ENCODE measurements around the gene FADS2.

The FADS2 gene

DNA sequence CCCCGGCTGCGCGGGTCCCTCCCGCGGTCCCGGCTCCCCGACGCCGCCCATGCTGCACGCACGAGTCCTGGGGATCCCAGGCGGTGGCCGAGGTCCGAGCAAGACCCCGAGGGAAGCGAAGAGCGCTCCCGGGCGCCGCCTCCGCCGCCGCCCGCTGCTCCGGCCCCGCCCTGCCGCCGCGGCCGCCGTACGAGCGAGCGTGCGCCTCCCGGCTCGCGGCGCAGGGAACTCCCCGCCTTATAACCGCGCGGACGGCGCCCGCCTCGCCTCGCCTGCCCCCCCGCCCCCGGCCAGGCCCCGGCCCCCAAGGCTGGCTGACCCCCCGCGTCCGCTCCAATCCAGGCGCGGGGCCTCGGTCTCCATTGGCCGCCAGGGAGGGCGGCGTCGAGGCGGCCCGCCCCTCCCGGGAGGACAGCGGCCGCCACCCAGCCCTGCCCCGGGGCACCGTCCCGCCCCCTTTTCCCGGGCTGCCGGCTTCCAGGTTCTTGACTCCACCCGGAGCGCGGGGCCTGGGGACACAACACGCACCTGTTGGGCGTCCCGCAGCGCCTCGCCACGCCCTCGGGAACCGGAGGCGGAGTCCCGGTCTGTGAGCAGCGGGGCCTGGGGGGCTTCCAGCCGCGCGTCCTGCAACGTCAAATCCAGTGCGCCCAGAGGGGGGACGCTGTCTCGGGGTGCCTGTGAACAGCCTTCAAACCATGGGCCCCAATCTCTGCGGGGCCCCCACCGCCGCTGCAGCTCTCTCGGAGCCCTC, 63.4 kb downstream of the FADS2 start, which contains the start of gene FADS3:
FADS3 (minus strand) TSS at position 215 of the 754 bp plus-strand sequence; CDS start at position 51, 164 bp downstream.
- no peak for DNase-seq

DNA sequence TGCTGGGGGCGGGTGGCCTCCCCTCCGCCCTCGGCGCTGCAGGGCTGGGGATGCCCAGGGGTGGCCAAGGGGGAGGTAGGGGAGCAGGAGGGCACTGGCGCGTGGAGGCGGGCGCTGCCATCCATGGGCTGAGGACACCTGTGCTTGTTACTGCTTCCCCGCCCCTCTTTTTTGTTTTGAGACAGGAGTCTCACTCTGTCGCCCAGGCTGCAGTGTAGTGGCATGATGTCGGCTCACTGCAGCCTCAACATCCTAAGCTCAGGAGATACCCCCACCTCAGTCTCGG, 63.9 kb downstream of the FADS2 start:
- DNase-seq = no peak

DNA sequence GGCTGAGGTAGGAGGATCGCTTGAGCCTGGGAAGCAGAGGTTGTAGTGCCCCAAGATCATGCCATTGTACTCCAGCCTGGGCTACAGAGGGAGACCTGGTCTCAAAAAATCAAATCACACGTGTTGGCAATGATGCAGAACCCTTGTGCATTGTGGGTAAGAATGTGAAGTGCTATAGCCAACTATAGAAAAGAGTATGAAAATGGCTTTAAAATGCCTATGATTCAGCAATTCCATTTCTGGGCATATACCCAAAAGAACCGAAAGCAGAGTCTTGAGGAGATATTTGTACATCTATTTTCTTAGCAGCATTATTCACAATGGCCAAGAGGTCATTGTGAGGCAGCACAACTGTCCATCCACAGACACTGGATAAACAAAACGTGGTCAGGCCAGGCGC, 65.9 kb downstream of the FADS2 start:
- no peak for DNase-seq

DNA sequence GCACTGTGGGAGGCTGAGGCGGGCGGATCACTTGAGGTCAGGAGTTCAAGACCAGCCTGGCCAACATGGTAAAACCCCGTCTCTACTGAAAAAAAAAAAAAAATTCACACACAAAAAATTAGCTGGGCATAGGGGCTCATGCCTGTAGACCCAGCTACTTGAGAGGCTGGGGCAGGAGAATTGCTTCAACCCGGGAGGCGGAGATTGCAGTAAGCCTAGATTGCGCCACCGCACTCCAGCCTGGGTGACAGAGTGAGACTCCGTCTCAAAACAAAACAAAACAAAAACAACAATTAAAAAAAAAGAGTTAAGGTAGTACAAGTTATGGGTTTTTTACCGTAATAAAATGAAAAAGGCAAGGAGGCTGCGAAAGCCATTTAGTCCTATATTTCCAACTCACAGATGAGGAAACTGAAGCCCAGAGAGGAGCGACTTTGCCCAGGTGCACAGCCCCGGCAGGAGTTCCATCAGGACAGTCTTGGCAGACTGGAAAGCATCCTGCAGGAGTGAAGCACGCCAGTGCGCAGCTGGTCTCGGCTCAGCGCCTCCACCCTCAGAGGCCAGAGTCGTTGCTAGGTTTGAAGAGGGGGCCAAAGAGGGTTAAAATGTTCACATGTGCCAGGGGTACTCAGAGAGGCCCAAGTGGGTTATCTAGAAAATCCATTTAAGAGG, 67.1 kb downstream of the FADS2 start:
- no peak for DNase-seq

DNA sequence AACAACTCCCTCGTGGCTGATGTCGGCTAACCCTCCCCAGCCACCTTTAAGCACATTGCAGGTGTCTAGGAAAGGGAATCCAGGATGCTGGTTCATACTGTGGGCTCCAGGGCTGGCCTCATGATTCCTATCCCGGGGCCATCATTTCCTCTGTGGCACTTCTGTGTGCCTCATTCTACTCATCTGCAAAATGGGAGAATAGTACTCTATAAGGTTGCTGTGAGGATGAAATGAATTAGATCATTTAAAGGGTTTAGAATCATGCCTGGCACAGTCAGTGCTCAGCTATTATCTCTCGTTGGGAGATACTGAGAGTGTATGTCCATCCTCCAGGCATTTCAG, 67.6 kb downstream of the FADS2 start:
- no peak for DNase-seq

DNA sequence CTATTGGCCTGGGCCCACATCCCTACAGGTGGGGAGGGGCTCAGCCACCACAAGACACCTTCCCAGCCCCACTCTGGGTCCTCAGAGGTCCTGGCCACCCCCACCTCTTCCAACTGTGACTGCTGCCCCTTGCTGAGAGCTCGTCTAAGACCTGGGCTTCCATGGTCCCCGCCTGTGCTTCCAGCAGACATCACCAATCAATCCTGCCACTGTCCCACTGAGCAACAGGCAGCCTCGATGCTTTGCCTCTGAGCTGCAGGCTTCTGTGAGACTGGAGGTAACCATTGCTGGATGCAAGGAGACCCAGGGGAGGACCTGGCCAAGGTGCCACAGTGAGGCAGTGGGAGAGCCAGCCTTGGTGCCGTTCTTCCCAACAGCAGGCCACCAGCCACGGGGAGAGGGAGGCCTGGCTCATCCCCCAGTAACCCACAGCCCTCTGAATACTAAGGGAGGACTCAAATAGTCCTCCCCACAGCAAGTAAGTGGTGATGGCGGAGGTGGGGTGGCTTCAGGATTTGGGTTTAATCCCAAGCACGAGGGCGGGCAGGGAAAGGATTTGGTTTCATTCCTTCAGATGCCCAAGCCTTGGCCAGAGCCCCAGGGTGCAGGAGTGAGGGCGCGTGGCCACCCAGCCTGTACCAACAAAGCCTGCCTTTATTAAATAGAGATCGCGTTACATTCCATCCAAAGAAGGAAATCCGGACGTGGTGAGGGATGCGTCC, 68.7 kb downstream of the FADS2 start:
- DNase-seq = no peak

DNA sequence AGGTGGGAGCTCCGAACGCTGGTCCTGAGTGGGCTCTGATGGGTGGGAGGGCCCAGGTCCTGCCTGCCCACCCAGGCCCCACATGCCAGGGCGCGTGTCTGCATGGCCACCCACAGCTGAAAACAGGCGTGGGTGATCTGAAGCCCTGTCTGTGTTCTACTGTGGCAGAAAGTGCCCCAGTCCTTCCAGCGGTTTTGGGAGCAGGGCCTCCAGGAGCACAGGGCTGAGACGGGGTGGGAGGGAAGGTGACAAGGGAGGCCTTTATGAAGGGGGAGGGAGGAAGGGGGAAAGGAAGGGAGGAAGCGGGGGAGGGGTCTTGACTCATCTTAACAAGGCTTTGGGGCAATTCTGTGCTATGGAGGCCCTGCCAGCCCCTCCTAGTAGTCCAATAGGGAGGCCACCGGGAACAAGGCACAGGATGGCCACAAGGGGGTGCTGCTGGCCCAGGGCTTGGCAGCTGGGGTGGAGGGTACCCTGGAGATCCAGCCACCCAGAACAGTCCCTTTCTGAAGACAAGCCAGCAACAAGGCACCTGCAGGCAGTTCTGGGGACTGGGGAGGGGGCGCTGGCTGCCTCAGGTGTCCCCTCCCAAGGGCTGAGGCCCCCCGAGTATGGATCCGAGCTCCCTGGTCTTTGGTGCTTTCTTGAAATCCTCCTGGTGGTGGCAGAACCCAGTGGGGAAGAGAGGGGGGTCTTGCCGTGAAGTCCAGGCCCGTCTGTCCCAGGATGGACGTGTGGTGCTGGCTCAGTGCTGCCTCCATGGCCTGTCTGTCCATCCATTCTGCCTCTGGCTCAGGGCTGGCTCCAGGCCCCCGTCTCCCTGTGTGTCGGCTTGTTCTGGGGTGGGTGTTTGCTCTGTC, 69.5 kb downstream of the FADS2 start:
- DNase-seq = peak; percentile 15

DNA sequence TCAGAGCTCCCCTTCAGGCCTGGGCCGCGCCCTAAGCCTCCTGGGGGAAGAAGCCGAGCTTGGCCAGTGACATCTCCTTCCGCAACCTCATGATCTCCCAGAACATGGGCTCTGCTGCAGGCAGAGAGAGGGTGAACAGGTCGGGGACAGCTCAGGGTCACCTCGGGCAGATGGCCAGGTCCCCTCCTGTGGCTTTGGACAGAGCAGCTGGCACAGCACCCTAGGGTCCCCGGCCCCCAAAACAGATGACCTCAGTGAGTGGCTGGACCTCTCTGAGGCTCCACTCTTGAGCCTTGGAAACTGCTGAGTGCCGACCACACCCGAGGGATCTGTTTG, 70.1 kb downstream of the FADS2 start:
- no peak for DNase-seq

DNA sequence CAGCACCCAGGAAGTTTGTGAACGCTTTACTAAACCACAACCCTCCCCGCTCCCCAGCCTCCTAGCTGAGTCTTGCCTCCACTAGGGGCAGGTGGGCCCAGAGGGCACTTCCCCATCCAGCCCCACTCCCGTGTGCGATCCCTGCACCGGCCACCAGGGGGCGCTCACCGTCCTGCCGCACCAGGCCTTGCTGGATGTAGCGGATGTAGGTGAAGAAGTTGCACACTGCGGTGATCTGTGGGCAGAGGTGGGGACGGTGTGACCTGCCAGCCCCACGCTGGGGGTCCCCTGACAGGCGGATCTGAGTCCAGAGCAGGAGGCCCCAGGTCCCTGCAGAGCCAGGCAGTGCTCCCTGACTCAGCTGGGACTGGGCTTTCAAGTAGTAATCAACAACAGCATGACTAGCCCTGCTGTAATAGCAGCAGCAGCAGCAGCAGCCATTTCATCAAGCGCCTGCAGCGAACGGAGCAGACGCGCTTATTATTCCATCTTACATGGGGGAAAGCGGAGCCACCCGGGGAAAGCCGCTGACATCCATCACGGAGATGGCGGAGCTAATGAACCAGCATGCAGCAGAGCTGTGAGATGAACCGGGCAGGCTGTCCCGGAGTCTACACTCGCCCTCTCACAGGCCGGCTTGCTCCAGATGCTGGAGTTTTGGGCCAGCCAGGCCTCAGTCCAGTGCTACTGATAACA, 71.2 kb downstream of the FADS2 start:
- peak; percentile 23 for DNase-seq

DNA sequence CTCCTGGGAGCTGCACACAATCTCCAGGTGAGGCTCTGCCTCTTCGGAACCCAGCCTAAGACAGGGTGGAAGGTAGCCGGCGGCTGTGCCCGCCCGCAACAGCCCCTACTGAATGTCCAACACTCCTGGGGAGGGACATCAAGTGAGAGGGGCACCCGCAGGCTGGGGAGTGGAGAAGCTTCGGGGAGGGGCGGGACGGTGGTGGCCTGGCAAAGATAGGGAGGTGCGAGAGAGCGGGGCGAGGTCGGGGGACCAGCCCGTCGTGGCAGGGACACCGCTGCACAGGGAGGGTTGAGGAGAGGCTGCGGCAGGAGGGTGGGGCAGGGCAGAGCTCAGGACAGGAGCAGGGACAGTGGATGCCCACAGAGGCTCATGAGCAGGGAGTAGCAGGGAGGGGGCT, 72.2 kb downstream of the FADS2 start:
- no peak for DNase-seq

DNA sequence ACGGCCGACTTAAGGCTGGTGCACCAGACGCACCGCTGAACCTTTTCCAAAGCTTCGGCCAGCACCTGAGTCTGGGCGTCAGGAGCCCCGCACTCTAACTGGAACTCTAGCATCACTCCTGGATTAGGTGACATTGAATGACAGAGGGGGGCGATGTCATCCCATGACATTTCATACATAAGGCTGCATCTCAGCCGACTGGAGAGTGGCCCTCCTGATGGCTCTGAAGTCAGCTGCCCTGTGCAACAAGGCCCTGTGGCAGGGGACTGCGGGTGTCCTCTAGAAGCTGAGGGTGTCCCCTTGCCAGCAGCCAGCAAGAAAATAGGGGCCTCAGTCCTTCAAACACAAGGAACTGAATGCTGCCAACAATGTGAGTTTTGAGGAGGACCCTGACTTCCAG, 73.3 kb downstream of the FADS2 start:
- no peak for DNase-seq

DNA sequence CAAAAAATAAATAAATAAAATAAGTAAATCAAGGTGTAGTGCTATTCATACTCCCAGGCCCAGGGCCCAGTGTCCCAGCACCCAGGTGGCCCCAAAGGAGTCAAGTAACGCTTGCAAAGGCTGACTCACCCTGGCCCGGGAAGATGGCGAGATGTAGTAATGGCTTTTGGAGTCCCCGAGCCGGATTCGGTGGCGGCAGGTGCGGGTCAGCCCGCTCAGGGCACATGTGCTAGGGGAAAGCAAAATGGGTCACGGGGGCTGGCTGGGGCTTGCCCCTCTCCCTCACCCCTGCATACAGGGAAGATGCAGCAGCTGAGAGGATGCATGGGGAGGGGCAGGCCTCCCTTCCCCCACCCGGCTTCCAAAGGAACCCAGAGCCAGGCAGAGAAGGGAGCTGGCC, 74.2 kb downstream of the FADS2 start:
- DNase-seq = no peak

DNA sequence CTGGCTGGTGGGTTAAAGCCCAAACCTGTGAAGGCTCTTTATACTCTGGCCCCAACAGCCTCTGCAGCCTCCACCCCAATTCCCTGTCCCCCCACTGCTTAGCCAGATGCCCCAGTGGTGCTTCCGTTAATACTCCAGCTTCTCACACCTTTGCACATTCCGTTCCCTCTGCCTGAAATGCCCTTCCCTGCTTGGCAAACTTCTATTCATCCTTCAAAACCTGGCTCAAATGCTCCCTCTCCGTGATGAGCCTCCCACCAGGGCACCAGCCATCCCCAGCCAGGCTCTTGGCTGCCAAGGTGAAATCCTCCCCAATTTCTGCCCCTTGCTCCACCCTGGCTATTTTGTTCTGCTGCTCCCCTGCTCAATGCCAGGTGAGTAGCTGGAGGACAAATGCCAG, 75.7 kb downstream of the FADS2 start:
- no peak for DNase-seq

DNA sequence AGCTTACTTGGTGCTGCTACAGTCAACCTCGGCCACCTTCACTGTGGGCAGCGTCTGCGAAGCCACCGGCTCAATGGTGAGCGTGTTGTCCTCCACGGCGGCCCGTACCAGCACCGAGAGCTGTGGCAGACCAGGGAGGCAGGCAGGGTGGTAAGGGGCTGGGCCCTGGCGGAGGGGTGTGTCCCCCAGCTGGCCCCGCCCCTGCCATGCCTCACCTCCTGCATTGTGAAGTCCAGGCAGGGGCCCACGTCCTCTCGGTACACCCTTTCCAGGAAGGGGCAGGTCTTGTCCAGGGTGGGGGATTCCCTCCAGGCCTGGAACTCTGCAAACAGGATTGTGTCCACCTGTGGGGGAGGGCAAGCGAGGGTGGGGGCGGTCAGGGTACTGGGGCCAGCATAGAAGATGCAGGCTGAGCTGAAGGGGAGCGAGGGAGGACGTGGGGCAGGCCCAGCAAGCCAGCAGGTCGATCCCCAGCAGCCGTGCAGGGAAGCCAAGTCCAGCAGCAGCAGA, 76.5 kb downstream of the FADS2 start:
- no peak for DNase-seq

DNA sequence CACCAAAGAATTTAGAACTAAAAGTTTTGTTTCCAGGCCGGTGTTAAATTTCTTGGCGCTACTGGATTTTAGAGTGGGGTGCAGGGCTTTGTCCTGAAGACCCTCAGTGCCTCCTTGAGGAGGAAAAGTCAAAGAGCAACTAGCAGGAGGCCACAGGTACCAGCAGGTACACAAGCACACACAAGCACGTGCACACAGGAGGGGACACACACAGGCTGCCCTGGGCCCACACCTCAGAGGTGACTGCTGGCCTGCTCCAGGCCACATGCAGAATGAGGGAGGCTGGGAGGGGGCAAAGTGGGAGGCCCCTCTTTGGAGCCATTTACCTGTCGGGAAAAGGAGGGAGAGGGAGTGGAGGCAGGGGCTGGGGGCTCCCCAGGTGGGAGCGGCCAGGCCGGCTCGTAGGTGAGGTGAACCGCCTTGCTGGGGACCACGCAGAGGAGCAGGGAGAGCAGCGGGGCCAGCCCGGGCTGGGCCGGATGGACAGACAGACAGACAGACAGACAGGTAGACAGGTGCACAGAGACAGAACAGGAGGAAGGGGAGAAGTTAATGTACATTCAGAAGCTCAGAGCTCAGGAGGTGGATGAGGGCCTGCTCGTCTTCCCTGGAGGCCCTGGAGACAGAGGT, 77.1 kb downstream of the FADS2 start:
- DNase-seq = no peak

DNA sequence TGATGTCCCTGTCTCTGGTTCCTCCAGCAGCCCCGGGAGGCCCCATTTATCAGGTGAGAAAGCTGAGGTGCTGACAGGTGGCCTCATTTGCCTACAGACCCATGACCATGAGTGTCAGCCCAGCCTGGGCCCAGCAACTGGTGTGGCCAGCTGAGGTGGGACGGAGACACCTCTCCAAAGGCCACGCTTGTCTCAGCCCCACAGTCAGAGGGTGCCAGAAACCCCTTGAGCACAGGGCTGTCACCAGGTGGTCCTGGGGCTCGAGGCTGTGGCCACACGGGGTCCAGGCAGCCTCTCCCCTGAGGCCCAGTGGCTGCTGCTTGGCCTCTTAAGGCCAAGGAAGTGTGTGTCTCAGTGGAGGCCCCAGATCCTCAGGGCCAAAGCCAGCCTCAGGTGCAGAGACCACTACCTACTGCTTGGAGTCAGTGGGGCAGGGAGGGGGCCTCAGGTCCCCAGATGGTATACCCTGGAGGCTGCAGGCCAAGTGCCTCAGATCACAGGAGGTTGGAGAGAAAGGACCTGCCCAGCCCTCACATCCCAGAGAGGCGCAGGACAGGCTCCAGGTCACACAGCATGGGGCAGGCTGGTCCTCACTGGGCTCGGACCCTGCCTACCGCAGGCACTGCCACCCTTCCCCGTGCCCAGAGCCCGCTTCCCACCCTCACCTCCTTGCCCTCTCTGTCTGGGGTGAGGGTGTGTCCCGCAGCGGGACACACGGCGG, 77.9 kb downstream of the FADS2 start:
- DNase-seq = no peak

DNA sequence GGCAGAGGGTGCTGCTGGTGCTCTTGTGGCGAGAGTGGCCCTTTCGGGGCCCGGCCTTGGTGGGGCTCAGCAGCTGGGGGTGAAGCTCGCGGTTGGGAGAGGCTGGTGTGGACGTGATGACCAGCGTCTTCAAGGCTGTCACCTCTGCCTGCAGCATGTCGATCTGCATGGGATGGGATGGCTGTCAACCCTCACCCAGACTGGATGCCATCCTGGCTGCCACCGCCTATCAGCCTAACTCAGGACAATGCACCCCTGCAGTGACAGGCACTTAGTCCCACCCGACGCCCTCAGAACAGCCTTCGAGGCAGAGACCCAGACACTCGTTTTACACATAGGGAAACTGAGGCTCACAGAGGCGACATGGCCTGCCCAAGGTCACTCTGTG, 78.4 kb downstream of the FADS2 start:
- no peak for DNase-seq

DNA sequence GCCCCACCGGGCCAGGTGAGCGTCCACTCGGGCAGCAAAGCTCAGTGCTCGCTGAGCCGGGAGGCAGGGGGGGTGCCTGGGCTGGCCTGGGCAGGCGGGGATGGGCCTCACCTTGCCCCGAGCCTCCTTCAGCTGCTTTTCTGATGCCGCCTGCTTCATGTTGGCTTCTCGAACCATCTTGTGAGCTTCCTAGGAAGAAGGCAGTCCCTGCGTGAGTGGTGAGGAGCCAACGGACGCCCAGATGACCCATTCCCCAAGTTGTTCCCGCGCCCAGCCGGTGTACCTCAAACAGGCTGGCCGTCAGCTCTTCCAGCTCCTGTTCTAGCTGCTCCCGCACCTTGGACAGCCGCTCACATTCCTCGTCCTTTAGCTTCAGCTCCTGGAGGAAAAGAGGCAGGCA, 79.2 kb downstream of the FADS2 start:
- DNase-seq = no peak

DNA sequence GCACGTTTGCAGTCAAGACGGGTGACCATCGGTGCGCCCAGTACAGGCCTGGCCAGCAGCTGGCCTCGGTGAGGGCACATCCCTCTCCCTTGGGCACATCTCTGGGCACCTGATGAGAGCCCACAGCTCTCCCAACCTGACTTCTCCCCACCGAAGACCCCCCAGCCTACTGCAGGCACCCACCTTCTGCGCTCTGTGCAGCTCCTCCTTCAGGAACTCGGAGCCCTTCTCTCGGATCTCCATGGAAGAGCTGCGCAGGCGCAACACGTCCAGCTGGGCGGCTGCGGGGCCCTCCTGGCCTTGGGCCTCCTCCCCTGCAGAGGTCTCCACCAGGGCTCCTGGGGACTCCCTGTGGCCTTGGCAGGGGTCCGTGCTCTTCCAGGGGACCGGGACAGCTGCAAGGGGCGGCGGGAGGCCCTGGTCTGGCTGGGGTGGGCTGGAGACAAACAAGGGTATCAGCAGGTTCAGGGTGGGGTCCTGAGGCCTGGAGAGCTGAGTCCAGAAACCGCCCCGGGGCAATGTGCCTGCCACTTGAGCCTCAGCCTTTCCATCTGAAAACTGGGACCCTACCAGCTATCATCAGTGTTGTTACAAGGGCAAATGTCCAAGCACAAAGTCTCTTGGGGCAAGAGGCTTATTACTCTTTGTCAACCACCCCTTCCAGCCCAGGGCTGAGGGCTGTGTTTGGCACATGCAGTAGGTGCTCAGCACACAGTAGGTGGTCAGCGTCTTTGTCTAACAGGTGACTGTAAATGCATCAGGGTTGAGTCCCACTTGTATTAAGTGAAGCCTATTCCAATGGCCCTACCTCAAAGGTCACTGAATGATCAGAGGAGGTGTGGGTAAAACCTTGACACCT, 80.0 kb downstream of the FADS2 start:
- DNase-seq = no peak

DNA sequence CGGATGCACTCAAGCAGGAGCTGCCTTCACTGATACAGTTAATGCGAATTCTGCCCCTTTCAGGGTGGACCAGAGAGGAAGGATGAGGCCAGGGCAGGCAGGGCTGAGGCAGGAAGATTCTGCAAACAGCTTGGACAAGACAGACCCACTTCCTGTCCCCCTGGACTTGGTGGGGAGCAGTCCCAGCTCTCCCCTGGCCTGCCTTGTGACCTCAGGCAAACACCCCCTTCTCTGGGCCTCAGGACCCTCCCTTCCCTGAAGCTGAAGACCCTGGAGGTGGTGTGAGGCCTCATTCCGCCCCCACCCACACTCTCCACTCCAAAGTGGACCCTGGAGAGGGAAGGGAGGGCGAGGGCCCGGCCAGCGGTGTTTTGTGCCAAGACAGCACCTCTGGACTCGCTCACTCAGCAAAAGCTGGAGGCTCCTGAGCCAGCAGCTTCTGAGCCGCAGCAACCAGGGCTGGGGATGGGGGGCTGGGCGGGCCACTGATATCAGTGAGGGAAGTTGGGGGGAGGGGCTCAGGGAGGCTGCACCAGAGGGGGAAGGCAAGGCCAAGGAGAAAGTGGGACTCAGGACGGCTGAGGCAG, 80.7 kb downstream of the FADS2 start:
- no peak for DNase-seq
